Measurements from ENCODE around the gene CLEC10A.
"Not testable (repeated sequence)": the region's sequence is repeated elsewhere in the genome, so short reads cannot be mapped to it uniquely, and the experiment has no call there.

The CLEC10A gene

GRCh38 chr17:7072406-7072805 lies 7.6 kb downstream of the CLEC10A start:
- no peak for DNase-seq (ENCODE audit: low spot score)

- DNase-seq (ENCODE audit: low spot score), result no peak
These were observed 9.3 kb downstream of the CLEC10A start for GRCh38 chr17:7070712-7071111.

DNA sequence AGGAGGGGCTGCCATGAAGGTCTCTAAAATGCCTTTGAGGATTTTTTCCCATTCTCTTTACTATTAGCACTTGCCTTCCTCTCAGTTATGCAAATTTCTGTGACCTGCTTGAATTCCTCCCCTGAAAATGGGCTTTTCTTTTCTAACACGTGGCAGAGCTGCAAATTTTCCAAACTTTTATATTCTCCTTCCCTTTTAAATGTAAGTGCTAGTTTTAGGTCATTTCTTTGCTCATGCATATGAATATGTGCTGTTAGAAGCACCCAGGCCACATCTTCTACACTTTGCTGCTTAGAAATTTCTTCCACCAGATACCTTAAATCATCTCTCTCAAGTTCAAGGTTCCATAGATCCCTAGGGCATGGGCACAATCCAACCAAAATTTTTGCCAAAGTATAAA lies 11.8 kb downstream of the CLEC10A start:
- DNase-seq (ENCODE audit: low spot score), result no peak

GRCh38 chr17:7067198-7067597 lies 12.9 kb downstream of the CLEC10A start:
- DNase-seq (ENCODE audit: low spot score), result no peak

DNA sequence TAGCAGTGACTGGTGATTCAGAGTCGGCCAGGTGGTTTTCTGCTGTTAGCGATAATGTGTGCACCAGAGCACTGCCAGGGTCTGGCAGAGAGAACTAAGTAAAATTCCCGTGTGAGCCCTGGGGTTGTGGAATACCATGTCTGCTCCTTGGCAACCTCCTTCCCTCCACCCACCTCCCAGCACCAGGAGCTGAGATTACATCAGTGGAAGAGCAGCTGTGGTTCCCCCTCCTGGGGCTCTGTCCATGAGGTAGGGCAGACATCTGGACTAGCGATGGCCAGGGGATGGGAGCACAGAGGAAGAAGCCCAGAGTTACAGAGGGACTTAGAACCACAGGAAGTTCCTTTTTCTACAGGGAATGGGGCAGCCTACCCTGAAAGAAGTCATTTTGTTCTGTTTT lies 15.8 kb downstream of the CLEC10A start:
- no peak for DNase-seq (ENCODE audit: low spot score)

- no peak for DNase-seq (ENCODE audit: low spot score)
These were observed 16.4 kb downstream of the CLEC10A start for GRCh38 chr17:7063518-7064094.

GRCh38 chr17:7060165-7060891 lies 19.7 kb downstream of the CLEC10A start:
- no peak for DNase-seq (ENCODE audit: low spot score)

- DNase-seq (ENCODE audit: low spot score), result no peak
These were observed 21.1 kb downstream of the CLEC10A start for GRCh38 chr17:7058831-7059447.

DNA sequence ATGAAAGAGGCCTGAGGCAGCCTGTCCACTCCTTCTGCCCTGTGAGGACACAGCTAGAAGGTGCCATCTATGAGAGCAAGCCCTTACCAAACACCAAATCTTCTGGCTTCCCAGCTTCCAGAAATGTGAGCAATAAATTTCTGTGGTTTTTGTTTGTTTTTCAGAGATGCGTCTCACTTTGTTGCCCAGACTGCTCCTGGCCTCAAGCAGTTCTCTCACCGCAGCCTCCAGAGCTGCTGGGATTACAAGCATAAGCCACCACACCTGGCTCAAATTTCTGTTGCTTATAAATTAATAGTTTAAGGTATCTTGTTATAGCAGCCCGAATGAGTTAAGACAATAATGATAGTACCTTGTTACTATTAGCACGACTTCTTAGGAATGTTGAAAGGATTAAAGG lies 23.7 kb downstream of the CLEC10A start:
- no peak for DNase-seq (ENCODE audit: low spot score)

GRCh38 chr17:7050583-7050982 lies 29.5 kb downstream of the CLEC10A start:
- not testable (repeated sequence) for DNase-seq (ENCODE audit: low spot score)

GRCh38 chr17:7048968-7049367 lies 31.1 kb downstream of the CLEC10A start:
- no peak for DNase-seq (ENCODE audit: low spot score)

DNA sequence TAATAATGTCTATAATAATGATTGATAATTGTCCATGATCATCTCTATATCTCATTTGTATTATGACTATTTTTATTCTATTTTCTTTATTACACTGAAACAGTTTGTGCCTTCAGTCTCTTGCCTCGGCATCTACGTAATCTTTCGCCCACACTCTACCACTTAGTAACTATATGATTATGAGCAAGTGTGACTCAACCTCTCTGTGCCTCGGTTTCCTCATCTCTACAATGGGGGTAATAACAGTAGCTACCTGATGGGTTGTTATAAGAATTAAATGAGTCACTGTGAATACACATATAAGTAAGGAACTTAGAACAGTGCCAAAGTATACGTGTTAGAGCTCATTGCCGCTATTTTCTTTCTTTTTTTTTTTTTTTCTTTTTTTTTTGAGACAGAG lies 32.5 kb downstream of the CLEC10A start:
- DNase-seq (ENCODE audit: low spot score), result no peak

GRCh38 chr17:7046725-7047397 lies 33.2 kb downstream of the CLEC10A start:
- DNase-seq (ENCODE audit: low spot score), result not testable (repeated sequence)

- DNase-seq (ENCODE audit: low spot score), result no peak
These were observed 33.8 kb downstream of the CLEC10A start for GRCh38 chr17:7046127-7046724.

DNA sequence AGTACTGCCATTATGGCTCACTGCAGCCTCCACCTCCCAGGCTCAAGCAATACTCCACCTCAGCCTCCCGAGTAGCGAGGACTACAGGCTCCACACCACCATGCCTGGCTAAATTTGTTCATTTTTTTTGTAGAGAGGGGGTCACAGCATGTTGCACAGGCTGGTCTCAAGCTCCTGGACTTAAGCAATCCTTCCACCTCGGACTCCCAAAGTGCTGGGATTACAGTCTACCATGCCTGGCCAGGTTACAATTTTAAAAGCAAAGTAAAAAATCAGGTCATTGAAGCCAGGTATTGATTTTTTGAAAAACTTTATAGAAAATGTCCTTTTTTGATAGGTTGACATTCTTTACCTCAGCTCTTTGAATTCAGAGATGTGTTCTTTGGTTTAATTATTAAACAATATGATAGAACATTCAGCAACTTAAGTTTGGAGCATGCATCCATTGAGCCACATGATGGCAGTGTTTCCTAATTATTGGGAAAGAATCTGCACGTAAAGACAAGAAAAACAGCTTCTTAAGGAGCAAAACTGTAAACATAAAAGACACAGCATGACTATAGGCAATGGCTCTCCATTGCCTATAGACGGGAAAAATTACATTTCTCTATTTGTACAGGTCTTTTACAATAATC lies 34.4 kb downstream of the CLEC10A start:
- no peak for DNase-seq (ENCODE audit: low spot score)

- no peak for DNase-seq (ENCODE audit: low spot score)
These were observed 36.4 kb downstream of the CLEC10A start, which contains the start of gene SLC16A11 for GRCh38 chr17:7043497-7044198. SLC16A11 (minus strand) TSS chr17:7044092; CDS start chr17:7043513, 579 bp downstream.

GRCh38 chr17:7043182-7043496 lies 36.9 kb downstream of the CLEC10A start:
- no peak for DNase-seq (ENCODE audit: low spot score)

DNA sequence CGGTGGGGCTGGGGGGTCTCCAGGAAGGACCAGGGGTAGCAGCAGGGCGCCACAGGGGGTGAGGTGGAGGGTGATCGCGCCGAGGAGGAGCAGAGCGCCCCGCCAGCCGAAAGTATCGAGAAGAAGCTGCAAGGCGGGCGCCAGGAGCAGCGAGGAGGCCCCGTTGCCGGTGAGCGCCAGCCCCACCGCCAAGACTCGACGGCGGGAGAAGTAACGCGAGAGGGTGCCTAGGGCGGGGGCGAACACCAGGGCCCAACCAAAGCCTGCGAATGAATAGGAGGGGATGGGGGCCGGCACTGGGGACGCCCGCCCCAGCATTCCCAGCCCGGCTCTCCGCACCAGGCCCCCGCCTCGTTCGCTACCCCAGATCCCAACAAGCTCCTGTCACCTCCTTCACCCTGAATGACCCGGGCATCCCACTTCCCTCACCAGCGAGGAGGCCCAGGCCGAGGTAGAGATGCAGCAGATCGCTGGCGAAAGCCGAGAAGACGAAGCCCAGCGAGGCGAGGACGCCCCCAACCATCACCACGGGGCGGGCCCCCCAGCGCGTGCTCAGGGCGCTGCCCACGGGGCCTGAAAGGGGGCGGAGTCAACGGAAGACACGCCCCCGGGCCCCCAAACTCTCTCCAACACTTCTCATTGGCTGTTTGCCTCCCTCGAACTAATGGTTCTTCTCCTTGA lies 37.4 kb downstream of the CLEC10A start:
- DNase-seq (ENCODE audit: low spot score), result no peak

DNA sequence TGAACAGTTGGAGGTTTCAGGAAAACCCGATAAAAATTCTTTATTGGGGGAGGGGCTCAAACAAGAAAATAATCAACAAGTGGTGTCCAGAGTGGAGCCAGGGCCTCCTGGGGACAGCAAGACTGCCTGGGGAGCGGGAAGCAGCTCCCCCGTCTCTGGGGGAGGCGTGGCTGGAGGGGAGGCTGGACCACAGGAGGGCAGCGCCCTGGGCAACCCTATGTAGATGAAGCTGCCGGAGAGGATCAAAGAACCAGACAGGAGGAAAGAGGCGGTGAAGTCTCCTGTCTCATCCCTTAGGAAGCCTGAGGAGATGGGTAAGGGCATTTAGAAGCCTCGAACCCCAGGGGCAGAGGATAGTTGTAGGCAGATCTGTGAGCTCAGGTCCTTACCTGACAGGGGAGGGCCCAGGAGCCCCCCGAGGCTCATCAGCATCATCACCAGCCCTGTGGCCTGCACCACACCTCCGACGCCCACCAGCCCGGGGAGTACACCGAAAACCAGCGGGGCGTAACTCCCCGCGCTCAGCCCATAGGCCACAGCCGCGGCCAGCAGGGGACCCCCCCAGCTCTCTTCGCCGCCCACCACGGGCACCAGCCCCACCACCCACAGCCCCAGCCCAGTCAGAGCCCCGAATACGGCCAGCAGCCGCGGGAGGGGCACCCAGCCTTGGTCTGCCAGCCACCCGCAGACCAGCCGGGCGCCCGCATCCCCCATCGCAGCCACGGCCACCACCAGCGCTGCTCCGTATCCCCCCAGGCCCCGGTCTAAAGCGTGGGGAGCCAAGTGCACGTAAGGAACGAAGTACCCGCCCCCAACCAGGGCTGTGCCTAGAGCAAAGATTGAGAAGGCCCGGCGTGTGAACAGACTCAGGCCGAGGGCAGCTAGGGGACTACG lies 38.2 kb downstream of the CLEC10A start:
- DNase-seq (ENCODE audit: low spot score), result no peak

- DNase-seq (ENCODE audit: low spot score), result no peak
These were observed 40.2 kb downstream of the CLEC10A start for GRCh38 chr17:7039832-7040231.

All from D341Med (cell line).